T47D (cell line): Measurements from ENCODE around the gene IZUMO4.

Experiments
- DNase-seq, 2 experiments: peaks; one replicate each; pipeline versions ENCODE4 v3.0.0 to v3.0.0-alpha.2; 2011 to 2012; ENCODE audit warnings: low read depth in 1 of 2, low spot score in 1 of 2
- JUND ChIP-seq: IDR thresholded peaks from 2 replicates; pipeline ENCODE4 v1.6.1; 2012; ENCODE audit warnings: low read depth
- in situ Hi-C: cut with HindIII; loops from 2 replicates; pipeline ENCODE4 v1.10.0; 2016; ENCODE audit warnings: low sequenced_read_pairs, low pct_unique_long_range_greater_than_20kb

Gene IZUMO4

DNA sequence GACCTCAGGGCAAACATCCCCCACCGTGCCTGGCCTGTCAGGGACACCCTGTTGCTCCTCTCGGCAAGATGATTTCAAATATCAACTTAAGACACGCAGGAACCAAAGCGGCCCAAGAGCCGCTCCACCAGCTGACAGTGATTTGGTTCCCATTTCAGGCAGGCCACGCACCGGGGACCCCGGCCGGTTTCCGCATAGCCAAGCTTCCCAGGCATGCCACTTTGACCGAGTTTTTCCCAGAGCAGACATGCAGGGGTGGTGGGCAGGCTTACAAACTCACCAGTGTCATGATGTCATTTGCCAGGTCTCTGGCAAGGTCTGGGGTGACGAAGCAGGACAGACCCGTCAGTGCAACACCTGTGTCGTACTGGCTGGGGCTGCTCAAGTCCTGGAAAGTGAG lies 35.5 kb downstream of the IZUMO4 start:
- no peak for TF ChIP-seq JUND
- in situ Hi-C loops, result no loop called here
- DNase-seq, result no peak

- no peak for DNase-seq
- no peak for TF ChIP-seq JUND
- in situ Hi-C loops, result no loop called here
Observed at GRCh38 chr19:2132731-2133490, 36.2 kb downstream of the IZUMO4 start.

DNA sequence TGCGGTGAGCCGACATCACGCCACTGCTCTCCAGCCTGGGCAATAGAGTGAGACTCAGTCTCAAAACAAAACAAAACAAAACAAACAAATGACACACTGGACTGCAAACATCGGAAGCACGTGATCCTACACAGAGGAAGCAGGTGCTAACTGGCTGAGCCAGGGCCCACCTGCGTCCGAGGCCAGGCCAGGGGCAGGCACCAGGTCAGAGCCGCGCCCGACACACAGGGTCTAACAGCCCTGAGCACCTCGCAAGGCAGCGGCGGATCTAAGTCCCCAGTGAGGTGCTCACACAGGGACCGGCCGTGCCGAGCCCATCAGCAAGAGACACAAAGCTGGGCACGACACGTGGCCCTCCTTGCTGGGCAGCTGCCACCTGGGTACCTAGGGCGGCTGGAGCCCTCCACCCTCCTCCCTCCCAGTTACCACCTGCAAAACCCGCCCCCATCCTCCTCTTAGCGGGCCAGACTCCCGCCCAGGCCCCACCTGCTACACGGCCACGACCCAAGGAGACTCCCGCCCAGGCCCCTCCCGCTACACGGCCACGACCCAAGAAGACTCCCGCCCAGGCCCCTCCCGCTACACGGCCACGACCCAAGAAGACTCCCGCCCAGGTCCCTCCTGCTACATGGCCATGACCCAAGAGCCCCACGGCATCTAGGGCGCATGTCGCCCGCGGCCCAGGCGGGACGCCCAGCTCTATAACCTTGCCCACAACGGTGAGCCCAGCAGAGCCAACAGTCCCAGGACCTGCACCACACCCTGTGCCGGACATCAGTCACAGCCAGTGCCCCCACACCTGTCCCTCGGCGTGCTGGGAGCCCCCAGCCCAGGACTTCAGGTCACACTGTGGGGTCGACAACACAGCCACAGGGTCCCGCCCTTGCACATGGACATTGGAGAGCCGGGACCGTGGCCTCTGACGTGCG lies 39.0 kb downstream of the IZUMO4 start:
- no peak for TF ChIP-seq JUND
- DNase-seq, result peak in 1 of 2 experiments; percentile 35
- in situ Hi-C loops, result no loop called here

- in situ Hi-C loops, result no loop called here
- TF ChIP-seq JUND, result no peak
- no peak for DNase-seq
Observed at GRCh38 chr19:2136796-2137195, 40.1 kb downstream of the IZUMO4 start.

- TF ChIP-seq JUND, result no peak
- in situ Hi-C loops, result no loop called here
- no peak for DNase-seq
Observed at GRCh38 chr19:2138061-2138728, 41.5 kb downstream of the IZUMO4 start.

DNA sequence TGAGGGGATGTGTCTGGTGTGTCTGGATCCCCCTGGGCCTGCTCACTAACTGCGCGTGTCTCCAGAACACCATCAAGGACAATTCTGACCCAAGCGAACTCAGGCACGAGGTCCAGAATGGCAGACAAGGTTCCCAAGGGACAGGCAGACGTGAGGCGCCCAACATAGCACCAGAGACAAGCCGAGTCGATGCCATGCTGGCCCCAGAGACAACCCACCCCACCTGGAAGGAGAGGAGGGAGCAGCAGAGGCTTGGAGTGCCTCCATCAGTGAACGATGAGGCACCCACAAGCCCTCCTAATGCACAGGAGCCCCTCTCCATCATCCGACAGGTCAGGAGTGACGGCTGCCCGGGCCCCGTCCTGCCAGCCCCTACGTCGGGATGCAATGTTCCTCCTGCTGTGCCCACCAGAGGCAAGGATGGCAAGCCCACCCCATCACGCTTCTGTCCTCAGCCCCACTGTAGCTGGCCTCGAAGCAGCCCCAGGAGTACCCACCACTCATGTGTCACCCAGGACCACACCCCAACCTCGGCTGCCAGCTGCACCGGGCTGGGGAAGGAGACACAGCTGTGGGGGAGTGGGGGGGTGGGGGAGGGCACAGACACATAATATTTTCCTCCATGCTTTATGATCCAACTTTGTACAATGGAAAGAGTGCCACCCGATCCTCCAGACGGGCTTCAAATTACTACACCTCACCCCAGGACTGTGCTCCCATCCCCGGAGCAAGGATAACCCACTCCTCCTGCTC lies 42.8 kb downstream of the IZUMO4 start:
- no peak for TF ChIP-seq JUND
- DNase-seq, result no peak
- in situ Hi-C loops, result no loop called here

DNA sequence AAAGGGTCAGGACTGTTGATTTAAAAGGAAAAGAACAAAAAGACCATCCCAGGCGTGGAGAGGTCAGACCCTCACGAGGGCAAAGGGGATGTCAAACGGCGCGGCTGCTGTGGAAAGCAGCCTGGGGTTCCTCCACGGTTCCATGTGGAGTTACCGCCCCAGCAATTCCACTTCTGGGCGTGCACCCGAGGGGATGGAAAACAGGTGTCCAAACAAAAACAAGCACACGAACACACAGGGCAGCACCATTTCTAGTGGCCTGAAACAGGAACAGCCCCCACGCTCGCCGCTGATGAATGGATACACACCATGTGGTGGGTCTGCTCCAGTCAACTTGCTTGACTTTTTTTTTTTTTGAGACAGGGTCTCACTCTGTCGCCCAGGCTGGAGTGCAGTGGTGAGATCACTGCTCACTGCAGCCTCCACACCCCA lies 43.4 kb downstream of the IZUMO4 start:
- in situ Hi-C loops, result no loop called here
- no peak for TF ChIP-seq JUND
- no peak for DNase-seq

DNA sequence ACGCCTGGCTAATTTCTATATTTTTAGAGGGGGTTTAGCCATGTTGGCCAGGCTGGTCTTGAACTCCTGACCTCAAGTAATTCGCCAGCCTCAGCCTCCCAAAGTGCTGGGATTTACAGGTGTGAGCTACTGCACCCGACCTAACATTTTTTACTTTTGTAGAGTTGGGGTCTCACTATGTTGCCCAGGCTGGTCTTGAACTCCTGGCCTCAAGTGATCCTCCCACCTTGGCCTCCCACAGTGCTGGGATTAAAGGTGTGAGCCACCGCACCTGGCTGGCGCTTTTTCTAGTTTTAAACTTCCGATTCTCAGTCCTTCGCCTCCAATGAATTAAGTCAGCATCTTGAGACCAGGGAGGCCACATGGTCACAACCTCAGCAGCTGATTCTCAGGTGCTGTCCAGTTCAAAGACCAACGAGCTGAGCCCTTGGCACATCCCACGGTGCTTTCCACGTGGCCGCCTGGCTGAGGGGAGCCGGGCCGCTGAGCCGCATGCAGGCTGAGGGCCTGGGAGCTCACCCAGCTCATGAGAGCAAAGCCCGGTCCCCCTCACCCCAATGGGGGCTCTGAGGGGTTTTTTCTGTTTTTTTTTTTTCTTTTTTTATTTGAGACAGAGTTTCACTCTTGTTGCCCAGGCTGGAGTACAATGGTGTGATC lies 45.6 kb downstream of the IZUMO4 start:
- no peak for TF ChIP-seq JUND
- in situ Hi-C loops, result no loop called here
- no peak for DNase-seq

DNA sequence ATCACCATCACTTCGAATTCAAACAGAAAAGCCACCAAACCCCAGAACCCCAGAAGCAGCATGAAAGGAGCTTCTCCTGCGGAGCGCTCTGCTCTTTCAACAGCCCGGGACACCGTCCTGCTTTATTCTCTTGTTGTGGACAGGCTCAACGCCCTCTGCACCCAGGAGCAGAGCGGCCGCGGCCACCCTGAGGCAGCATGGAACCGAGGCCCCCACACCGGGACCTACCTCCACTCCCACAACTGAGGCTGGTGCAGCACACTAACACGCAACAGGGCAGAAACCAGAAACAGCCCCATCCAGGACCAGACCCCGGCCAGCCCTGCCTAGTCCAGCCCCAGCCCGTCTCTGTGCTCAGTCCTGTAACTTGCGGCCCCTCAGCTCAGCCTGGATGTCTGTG lies 47.5 kb downstream of the IZUMO4 start:
- TF ChIP-seq JUND, result no peak
- DNase-seq, result no peak
- in situ Hi-C loops, result no loop called here

DNA sequence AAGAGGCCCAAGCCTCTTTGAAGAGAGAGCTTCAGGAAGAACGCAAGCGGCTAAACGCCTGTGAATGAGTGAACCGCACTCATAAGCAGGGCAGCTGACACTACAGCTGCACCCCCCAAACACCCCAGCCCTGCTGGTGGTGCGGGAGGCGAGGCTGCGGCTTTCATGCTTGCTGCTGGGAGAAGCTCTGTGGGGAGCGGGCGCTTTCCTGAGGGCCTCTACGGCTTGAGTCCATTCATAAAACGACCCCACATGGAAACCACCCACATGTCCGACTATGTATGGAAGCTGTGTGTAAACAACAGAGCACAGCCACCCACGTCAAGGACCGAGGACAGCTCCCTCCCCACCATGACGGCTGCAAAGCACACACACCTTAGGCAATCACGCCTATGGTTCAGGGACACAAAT lies 49.1 kb downstream of the IZUMO4 start:
- no peak for DNase-seq
- in situ Hi-C loops, result no loop called here
- no peak for TF ChIP-seq JUND

DNA sequence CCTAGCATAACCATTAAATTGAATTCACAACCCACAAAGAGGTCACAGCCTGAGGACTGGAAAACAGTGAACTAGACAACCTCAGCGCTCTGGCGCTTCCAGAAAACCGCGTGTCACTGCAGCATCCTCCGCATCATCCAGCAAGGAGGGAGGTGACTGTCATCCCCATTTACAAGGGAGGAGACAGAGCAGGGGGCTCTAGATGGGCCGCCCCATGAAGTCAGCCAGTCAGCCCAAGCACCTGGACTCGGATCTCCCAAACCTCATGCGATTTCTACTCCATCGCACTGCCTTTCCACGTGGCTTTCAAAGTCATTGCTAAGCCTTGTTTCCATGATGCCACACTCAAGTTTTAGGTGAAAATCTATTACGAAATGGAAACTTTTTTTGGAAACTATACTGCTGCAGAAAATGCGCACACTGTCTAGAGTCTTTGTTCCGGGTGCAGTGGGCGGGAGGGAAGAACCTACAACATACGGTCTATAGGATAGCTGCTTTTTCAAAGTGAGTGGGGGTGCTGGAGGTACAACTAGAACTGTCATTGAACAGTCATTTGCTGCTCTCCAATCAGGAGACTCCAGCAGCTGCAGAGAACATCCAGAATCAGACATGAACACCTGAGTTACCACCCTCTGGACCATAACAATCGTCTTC lies 51.9 kb downstream of the IZUMO4 start:
- in situ Hi-C loops, result no loop called here
- DNase-seq, result no peak
- no peak for TF ChIP-seq JUND
